ENCODE measurements around the gene PARP12. TPM values are rescaled to one million over a fixed set of nuclear protein-coding genes. Genes with fewer than 3 reads are reported as not detected.

The PARP12 gene
- total RNA-seq, 4 donors from 2014 or later: 37.4 to 46.9 (median 38.9) TPM

DNA sequence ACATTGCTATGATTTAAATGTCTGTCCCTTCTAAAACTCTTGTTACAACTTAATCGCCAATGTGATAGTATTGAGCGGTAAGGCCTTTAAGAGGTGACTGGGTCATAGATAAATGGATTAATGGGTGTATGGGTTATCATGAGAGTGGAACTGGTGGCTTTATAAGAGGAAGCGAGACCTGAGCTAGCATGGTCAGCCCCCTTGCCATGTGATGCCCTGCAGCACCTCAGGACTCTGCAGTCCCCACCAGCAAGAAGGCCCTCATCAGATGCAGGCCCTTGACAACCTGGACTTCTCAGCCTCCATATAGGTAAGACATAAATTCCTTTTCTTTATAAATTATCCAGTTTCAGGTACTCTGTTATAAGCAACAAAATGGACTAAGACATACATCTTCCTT is 15.6 kb downstream of the PARP12 start:
- peaks cover 5 to 16% of the 10 kb centered on the region in 2 donors for H3K4me1 ChIP-seq
- H3K4me3 ChIP-seq (replicated peaks in 1 of 3): no peak overlapping the region
- TF ChIP-seq POLR2A (IDR thresholded peaks at IDR 0.05): no peak
- TF ChIP-seq, protein P1, sequence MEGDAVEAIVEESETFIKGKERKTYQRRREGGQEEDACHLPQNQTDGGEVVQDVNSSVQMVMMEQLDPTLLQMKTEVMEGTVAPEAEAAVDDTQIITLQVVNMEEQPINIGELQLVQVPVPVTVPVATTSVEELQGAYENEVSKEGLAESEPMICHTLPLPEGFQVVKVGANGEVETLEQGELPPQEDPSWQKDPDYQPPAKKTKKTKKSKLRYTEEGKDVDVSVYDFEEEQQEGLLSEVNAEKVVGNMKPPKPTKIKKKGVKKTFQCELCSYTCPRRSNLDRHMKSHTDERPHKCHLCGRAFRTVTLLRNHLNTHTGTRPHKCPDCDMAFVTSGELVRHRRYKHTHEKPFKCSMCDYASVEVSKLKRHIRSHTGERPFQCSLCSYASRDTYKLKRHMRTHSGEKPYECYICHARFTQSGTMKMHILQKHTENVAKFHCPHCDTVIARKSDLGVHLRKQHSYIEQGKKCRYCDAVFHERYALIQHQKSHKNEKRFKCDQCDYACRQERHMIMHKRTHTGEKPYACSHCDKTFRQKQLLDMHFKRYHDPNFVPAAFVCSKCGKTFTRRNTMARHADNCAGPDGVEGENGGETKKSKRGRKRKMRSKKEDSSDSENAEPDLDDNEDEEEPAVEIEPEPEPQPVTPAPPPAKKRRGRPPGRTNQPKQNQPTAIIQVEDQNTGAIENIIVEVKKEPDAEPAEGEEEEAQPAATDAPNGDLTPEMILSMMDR (IDR thresholded peaks at IDR 0.05): no peak
- DNase-seq: no peak
- intact Hi-C loops (cut with DNase I): no loop called here
- no peaks in the 10 kb centered on the region for H3K27me3 ChIP-seq
- H3K27ac ChIP-seq: no peak overlapping the region
- peaks cover 4 to 5% of the 10 kb centered on the region in 2 donors for H3K36me3 ChIP-seq
- H3K9me3 ChIP-seq: no peaks in the 10 kb centered on the region
- WGBS, 2 donors: 95 to 96% methylated on average over 3 of the region's 3 CpGs

GRCh38 chr7:140045697-140046096 is 17.1 kb downstream of the PARP12 start:
- intact Hi-C loops (cut with DNase I): no loop called here
- peaks cover 5 to 16% of the 10 kb centered on the region in 2 donors for H3K4me1 ChIP-seq
- no peaks in the 10 kb centered on the region for H3K9me3 ChIP-seq
- TF ChIP-seq POLR2A (IDR thresholded peaks at IDR 0.05): no peak
- TF ChIP-seq, protein P1 (IDR thresholded peaks at IDR 0.05): no peak
- H3K27ac ChIP-seq: no peak overlapping the region
- no peak overlapping the region for H3K4me3 ChIP-seq (replicated peaks in 1 of 3)
- WGBS, 2 donors: 72 to 80% methylated on average over 6 of the region's 6 CpGs
- H3K36me3 ChIP-seq: peaks cover 5 to 14% of the 10 kb centered on the region in 2 donors
- H3K27me3 ChIP-seq: no peaks in the 10 kb centered on the region
- no peak for DNase-seq

DNA sequence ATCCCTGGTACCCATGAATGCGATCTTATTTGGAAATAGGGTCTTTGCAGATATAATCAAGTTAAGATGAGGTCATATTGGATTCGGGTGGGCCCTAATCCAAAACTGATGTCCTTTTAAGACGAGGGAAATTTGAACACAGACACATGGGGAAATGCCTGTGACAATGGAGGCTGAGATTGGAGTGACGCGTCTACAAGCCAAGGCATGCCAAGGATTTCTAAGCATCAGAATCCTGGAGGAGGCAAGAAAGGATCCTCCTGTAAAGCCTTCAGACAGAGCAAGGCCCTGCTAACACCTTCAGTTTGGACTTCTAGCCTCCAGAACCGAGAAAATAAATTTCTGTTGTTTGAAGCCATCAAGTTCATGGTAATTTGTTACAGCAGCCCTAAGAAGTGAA is 18.5 kb downstream of the PARP12 start:
- H3K9me3 ChIP-seq: no peaks in the 10 kb centered on the region
- DNase-seq: no peak
- 98 to 99% methylated on average over 6 of the region's 6 CpGs for WGBS, 2 donors
- H3K4me3 ChIP-seq (replicated peaks in 1 of 3): no peak overlapping the region
- no peak for TF ChIP-seq POLR2A (IDR thresholded peaks at IDR 0.05)
- TF ChIP-seq, protein P1 (IDR thresholded peaks at IDR 0.05): no peak
- intact Hi-C loops (cut with DNase I): no loop called here
- peaks cover 5 to 17% of the 10 kb centered on the region in 2 donors for H3K36me3 ChIP-seq
- H3K27me3 ChIP-seq: no peaks in the 10 kb centered on the region
- H3K4me1 ChIP-seq: peaks cover 3 to 4% of the 10 kb centered on the region in 2 donors
- H3K27ac ChIP-seq: no peak overlapping the region

- no peaks in the 10 kb centered on the region for H3K9me3 ChIP-seq
- H3K4me1 ChIP-seq: no peaks in the 10 kb centered on the region
- H3K27me3 ChIP-seq: no peaks in the 10 kb centered on the region
- no peak overlapping the region for H3K4me3 ChIP-seq (replicated peaks in 1 of 3)
- DNase-seq: no peak
- intact Hi-C loops (cut with DNase I): no loop called here
- 90 to 93% methylated on average over 10 of the region's 10 CpGs for WGBS, 2 donors
- TF ChIP-seq, protein P1 (IDR thresholded peaks at IDR 0.05): no peak
- TF ChIP-seq POLR2A (IDR thresholded peaks at IDR 0.05): no peak
- no peak overlapping the region for H3K27ac ChIP-seq
- peaks cover 14 to 26% of the 10 kb centered on the region in 2 donors for H3K36me3 ChIP-seq
Measured at GRCh38 chr7:140042386-140042670, 20.4 kb downstream of the PARP12 start.

GRCh38 chr7:140041659-140042385 is 20.9 kb downstream of the PARP12 start:
- no peaks in the 10 kb centered on the region for H3K27me3 ChIP-seq
- no peak overlapping the region for H3K4me3 ChIP-seq (replicated peaks in 1 of 3)
- no peak overlapping the region for H3K27ac ChIP-seq
- no peak for DNase-seq
- H3K9me3 ChIP-seq: no peaks in the 10 kb centered on the region
- intact Hi-C loops (cut with DNase I): no loop called here
- TF ChIP-seq, protein P1 (IDR thresholded peaks at IDR 0.05): no peak
- no peak for TF ChIP-seq POLR2A (IDR thresholded peaks at IDR 0.05)
- 91 to 92% methylated on average over 12 of the region's 12 CpGs for WGBS, 2 donors
- no peaks in the 10 kb centered on the region for H3K4me1 ChIP-seq
- H3K36me3 ChIP-seq: peaks cover 18 to 26% of the 10 kb centered on the region in 2 donors

Measured in thyroid gland (tissue), 4 donors.